ENCODE data around the gene PRC1. TPM values are rescaled to one million over a fixed set of nuclear protein-coding genes. Genes with fewer than 3 reads are reported as not detected.

Gene PRC1
- total RNA-seq, 1 donor from 2014 or later, result 49.4 TPM

- ATAC-seq, result no peak
These were observed 5.1 kb downstream of the PRC1 start for GRCh38 chr15:90989040-90989768.

DNA sequence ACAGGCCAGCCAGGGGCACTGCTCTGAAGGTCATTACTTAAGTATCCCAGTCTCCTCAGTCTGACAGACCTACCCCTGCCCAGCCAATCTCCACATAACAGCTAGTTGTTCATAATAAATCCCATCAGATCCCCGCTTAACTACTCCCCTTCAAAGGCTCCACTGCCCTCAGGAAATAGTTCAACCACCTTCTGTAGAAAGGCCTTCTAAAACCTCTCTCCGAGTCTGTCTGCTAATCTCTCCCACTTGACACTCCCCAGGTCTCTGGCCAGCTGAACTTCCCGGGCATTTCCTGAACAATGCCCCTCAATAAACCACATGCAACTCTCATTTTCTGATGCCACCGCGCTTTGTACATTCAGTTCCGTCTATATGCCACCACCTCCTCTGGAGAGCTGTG, 6.0 kb downstream of the PRC1 start:
- ATAC-seq, result no peak

GRCh38 chr15:90987561-90988141, 6.7 kb downstream of the PRC1 start:
- ATAC-seq, result no peak

- ATAC-seq, result peak; percentile 63
These were observed 7.4 kb downstream of the PRC1 start for GRCh38 chr15:90986790-90987507.

- ATAC-seq, result peak; percentile 37
These were observed 12.2 kb downstream of the PRC1 start for GRCh38 chr15:90982135-90982534.

- ATAC-seq, result no peak
These were observed 12.7 kb downstream of the PRC1 start for GRCh38 chr15:90981681-90982080.

GRCh38 chr15:90979582-90979981, 14.8 kb downstream of the PRC1 start:
- no peak for ATAC-seq

- ATAC-seq, result no peak
These were observed 20.1 kb downstream of the PRC1 start for GRCh38 chr15:90974216-90974615.

DNA sequence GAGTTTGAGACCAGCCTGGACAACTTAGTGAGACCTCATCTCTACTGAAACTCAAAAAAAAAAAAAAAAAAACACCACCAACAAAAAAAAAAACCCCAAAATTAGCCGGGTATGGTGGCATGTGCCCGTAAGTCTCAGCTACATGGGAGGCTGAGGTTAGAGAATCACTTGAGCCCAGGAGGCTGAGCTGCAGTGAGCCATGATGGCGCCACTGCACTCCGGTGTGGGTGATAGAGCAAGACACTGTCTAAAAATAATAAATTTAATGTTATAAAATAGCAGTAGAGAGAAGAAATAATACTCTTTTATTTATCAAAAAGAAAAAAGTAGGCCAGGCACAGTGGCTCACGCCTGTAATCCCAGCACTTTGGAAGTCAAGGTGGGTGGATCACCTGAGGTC, 22.2 kb downstream of the PRC1 start:
- ATAC-seq, result no peak

- ATAC-seq, result no peak
These were observed 24.1 kb downstream of the PRC1 start for GRCh38 chr15:90970274-90970673.

DNA sequence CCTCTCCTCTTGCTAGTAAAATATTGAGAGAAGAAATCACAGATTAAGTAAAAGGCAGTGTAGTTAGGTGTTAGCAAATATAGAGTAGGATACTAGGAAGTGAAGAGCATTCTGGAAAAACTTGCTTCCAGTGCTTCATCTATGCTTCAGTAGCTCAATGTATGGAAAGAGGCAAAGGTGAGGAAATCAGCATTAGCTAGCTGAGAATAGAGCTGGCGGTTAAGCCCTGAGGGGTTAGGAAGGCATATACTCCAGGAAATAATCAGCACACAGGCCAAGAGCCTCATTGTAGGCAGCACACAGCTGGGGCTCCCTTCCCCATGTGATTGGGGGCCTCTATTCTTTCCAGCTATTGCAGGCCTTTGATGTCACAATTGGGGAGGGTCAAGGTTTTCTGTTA, 25.9 kb downstream of the PRC1 start:
- peak; percentile 66 for ATAC-seq

- peak; percentile 75 for ATAC-seq
These were observed 27.1 kb downstream of the PRC1 start for GRCh38 chr15:90967206-90967605.

DNA sequence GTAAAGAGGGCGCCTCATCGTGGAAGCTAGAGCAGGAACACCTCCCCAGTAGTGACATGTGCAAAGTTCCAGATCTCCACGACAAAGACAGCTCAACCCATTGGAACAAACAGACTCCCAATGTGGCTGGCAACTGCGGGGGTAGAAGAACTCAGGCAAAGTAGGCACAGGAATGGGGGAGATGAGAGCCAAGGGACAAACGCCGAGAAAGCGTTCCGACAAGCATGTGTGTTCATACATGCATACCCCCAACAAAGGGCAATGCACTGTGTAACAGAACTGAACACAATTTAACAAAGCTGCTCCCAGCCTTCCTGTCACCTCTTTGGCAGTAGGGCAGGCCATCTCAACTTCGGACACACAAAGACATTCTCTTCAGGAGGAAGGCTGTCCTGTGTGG, 28.1 kb downstream of the PRC1 start:
- no peak for ATAC-seq

DNA sequence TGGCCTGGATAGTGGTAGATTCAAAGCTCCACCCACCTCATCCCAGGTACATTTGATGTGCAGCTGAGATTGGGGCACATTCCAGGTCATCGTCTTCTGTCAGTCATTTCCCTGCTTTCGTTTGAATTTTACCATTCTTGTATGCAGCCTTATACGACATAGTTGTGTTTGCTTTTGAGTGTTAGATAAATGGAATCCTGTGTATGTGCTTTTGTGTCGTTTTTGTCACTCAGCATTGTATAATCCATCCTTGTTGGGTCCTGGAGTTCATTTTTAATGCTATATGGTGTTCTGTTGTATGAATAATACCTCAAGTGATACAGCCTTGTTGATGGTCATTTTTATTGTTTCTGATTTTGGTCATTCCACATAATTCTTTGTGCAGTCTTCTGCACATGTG, 32.3 kb downstream of the PRC1 start:
- ATAC-seq, result no peak

GRCh38 chr15:90960298-90961091, 33.8 kb downstream of the PRC1 start:
- ATAC-seq, result no peak

DNA sequence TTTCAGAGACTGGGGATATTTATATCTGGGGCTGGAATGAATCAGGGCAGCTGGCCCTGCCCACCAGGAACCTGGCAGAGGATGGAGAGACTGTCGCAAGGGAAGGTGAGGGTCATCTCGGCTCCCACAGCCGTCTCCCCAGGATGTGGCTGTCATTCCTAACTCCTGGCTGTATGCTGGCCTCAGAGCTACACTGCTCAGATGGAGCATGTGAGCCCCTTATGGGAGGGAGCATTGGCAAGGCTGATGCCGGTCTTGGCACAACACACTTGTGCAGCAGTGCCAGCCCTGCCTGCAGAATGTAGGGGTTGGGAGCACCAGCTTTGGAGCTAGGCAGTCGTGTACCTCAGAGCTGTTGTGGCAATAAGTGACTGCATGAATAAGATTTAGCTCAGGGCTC, 34.4 kb downstream of the PRC1 start:
- ATAC-seq, result no peak

DNA sequence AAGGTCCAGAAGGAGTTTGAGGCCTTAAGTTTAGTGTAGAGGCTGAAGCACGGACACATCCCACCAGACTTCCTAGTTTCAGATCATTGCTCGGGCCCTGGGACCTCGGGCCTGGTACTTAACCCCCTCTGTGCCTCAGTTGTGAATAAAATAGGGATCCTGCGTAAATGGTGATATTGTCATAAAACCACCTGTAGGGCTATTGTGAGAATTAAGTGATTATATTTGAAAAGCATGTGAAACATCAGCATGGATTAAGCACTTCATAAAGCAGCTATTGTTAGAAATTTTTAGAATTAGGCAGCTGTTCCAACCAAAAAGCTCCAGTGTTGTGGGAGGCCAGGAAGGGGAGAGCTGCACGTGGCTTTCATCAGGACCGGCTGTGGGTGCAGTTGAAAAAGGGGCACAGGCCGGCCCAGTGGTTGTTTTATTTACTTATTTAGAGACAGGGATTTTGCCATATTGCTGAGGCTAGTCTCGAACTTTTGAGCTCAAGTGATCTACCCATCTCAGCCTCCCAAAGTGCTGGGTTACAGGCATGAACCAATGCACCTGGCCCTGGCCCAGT, 35.2 kb downstream of the PRC1 start:
- no peak for ATAC-seq

GRCh38 chr15:90957791-90958190, 36.5 kb downstream of the PRC1 start:
- ATAC-seq, result no peak

- ATAC-seq, result peak; percentile 3
These were observed 37.1 kb downstream of the PRC1 start for GRCh38 chr15:90957031-90957790.

- ATAC-seq, result peak; percentile 37
These were observed 37.9 kb downstream of the PRC1 start for GRCh38 chr15:90956274-90957030.

DNA sequence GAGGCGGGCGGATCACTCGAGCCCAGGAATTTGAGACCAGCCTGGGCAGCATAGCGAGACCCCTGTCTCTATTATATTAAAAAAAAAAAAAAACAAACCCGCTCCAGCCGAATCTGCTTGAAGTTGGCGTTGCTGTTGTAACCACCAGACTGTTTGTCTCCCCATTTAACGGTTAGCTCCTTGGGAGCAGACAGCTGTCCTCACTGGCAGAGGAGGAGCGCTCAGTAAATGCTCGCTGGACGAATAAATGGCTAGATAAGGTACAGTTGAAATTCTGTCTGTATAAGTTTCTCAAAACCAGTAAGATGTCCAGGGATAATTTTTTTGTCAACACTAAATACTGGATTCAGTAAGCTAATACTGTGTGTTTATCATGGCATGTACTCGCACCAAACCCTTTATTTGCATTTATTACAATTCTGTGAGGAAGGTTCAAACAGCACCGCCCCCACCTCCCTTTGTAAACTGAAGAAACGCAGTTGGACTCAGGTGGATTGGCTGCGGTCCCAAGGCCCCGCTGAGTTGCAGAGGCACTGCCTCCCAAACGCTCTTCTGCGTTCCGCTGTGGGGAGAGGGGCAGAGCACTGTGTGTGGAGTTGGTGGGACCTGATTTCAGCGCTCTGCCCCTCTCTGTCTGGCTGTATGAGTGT, 38.6 kb downstream of the PRC1 start:
- no peak for ATAC-seq

Data from esophagus mucosa (tissue), 1 donor.